Muscle layer of duodenum (tissue), 2 donors: ENCODE measurements around the gene NSMCE4A.

Experiments
- H3K27ac ChIP-seq: one replicate; pipeline ENCODE4 v1.7.0; 2013; ENCODE audit warnings: mild to moderate bottlenecking, low read length
- H3K27me3 ChIP-seq: one replicate; pipeline ENCODE4 v1.7.0; 2013; ENCODE audit warnings: low read depth, mild to moderate bottlenecking, control low read depth, low read length
- H3K36me3 ChIP-seq, 2 donors: one replicate each; pipeline ENCODE4 v1.7.0; 2013; ENCODE audit warnings: low read length in 2 of 2, control low read depth in 1 of 2, mild to moderate bottlenecking in 1 of 2; ENCODE audit not compliant: insufficient read depth in 2 of 2, control insufficient read depth in 1 of 2
- H3K4me1 ChIP-seq, 2 donors: one replicate each; pipeline ENCODE4 v1.7.0; 2013; ENCODE audit warnings: low read length in 2 of 2, mild to moderate bottlenecking in 2 of 2, control low read depth in 1 of 2, moderate library complexity in 1 of 2; ENCODE audit not compliant: insufficient read depth in 2 of 2, control insufficient read depth in 1 of 2
- H3K4me3 ChIP-seq, 2 donors: one replicate each; pipeline ENCODE4 v1.7.0; 2013; ENCODE audit warnings: low read length in 2 of 2, low read depth in 1 of 2, mild to moderate bottlenecking in 1 of 2
- H3K9me3 ChIP-seq, 2 donors: one replicate each; pipeline ENCODE4 v1.7.0; 2013; ENCODE audit warnings: low read length in 2 of 2, control low read depth in 1 of 2, mild to moderate bottlenecking in 1 of 2; ENCODE audit not compliant: control insufficient read depth in 1 of 2
- donor health status: healthy.

NSMCE4A gene

DNA sequence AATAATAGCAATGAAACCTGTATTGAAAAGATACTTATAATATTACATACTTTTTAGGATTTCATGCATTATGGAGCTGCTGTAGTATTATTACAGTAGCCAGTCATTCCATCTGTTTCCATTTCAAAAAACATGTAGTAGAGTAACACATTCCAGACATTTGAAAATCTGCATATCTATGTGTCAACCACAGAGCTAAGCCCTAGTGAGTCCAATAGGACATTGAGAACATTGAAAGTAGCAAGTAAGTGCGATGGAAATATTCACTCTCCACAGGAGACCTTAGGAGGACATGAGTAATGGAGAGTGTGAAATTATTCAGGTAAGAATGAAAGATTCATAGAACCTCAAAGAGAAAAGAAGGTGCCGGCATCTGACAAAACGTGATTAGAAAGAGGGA is 15.3 kb downstream of the NSMCE4A start:
- H3K4me1 ChIP-seq = no peaks in the 10 kb centered on the region
- peaks cover 24 to 37% of the 10 kb centered on the region in 2 donors for H3K36me3 ChIP-seq
- no peaks in the 10 kb centered on the region for H3K27me3 ChIP-seq
- no peaks in the 10 kb centered on the region for H3K9me3 ChIP-seq
- no peak overlapping the region for H3K27ac ChIP-seq
- no peak overlapping the region for H3K4me3 ChIP-seq

DNA sequence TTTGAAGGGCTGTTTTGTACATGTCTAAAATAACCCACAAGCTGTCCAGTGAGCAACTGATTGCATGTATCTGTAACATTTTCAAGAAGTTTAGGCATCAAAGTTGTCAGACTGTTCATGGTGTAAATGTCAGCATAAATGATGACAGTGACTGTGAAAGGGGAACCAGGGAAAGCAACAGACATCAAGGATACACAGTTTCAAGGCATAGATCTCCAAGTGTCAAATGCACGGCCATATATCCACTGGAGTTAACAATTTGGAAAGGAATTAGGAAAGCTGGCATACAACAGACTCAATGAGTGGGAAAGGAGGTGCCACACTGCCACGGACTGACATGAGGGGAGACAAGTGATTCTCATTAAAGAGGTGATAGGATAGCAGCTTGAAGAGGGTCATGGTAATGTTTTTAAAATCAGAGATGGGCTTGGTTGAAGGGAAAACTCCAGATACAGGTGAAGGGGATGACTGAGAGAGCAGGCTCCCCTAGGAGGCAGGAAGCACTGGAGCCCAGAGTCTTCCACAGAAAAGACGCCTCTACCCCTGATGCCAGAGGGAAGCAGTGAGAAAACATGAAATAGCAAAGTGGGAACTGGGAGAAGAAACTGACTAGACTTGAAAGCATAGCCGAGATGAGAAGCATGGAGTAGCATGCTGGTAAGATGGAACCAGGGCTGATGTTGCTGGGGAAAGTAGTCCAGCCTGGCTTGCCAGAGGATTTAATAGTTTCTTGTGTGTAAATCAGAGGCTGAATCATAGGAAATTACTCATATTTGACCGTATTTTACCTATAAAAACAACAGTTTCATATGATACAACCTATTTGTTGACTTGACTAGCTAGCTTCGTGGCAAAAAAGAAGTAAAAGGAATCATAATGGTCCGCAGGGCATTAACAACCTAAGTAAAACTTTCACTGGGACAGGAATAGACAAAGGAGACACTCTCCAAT is 18.6 kb downstream of the NSMCE4A start:
- Histone ChIP-seq H3K4me3 (no peak overlapping the region), H3K27ac (no peak overlapping the region), H3K9me3 (no peaks in the 10 kb centered on the region), H3K36me3 (peaks cover 13 to 37% of the 10 kb centered on the region in 2 donors), H3K4me1 (no peaks in the 10 kb centered on the region), H3K27me3 (no peaks in the 10 kb centered on the region)

- no peak overlapping the region for H3K27ac ChIP-seq
- H3K27me3 ChIP-seq = no peaks in the 10 kb centered on the region
- no peak overlapping the region for H3K4me3 ChIP-seq
- no peaks in the 10 kb centered on the region for H3K9me3 ChIP-seq
- H3K4me1 ChIP-seq = no peaks in the 10 kb centered on the region
- peaks cover 0 to 19% of the 10 kb centered on the region in 2 donors for H3K36me3 ChIP-seq
Observed at GRCh38 chr10:121952226-121952625, 22.8 kb downstream of the NSMCE4A start.

DNA sequence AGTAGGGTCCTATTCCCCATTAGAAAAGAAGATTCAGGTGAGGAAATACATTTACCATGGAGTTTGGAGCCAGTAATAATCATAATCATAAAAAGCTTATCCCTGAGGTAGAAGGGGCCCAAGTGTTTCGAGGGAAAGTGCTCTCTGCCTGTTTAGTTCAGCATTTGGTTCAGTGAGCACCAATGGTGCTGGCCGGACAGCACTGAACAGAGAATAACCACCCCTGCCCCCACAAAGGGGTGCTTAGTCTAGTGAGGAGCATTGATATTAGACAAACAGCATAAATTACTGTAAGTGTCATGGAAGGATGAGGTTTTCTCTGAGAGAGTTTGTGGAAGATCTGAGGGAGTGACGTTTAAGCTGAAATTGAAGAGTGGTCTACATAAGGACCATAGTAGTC is 25.6 kb downstream of the NSMCE4A start:
- Histone ChIP-seq H3K9me3 (no peaks in the 10 kb centered on the region), H3K36me3 (peaks cover 0 to 3% of the 10 kb centered on the region in 2 donors), H3K27me3 (no peaks in the 10 kb centered on the region), H3K27ac (no peak overlapping the region), H3K4me1 (no peaks in the 10 kb centered on the region), H3K4me3 (no peak overlapping the region)

GRCh38 chr10:121949049-121949448 is 26.0 kb downstream of the NSMCE4A start:
- Histone ChIP-seq H3K4me1 (no peaks in the 10 kb centered on the region), H3K27me3 (no peaks in the 10 kb centered on the region), H3K36me3 (no peaks in the 10 kb centered on the region), H3K4me3 (no peak overlapping the region), H3K27ac (no peak overlapping the region), H3K9me3 (no peaks in the 10 kb centered on the region)

GRCh38 chr10:121947343-121948330 is 27.4 kb downstream of the NSMCE4A start:
- no peak overlapping the region for H3K27ac ChIP-seq
- no peaks in the 10 kb centered on the region for H3K9me3 ChIP-seq
- no peaks in the 10 kb centered on the region for H3K36me3 ChIP-seq
- H3K27me3 ChIP-seq = no peaks in the 10 kb centered on the region
- peaks cover 0 to 5% of the 10 kb centered on the region in 2 donors for H3K4me1 ChIP-seq
- no peak overlapping the region for H3K4me3 ChIP-seq

GRCh38 chr10:121942749-121943416 is 32.1 kb downstream of the NSMCE4A start:
- no peaks in the 10 kb centered on the region for H3K36me3 ChIP-seq
- no peaks in the 10 kb centered on the region for H3K9me3 ChIP-seq
- H3K4me3 ChIP-seq = no peak overlapping the region
- no peak overlapping the region for H3K27ac ChIP-seq
- peaks cover 0 to 5% of the 10 kb centered on the region in 2 donors for H3K4me1 ChIP-seq
- H3K27me3 ChIP-seq = no peaks in the 10 kb centered on the region

DNA sequence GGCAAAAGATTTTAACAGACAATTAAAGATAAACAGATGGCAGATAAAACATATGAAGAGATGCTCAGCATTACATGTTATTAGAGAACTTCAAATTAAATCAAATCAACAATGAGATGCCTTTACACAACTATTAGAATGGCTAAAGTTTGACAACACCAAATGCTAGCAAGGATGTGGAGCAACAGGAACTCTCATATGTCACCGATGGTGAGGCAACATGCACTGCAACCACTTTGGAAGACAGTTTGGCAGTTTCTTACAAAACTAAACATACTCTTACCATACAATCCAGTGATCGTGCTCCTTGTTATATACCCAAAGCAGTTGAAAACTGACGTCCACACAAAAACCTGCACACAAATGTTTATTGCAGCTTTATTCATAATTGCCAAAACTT is 33.5 kb downstream of the NSMCE4A start:
- H3K9me3 ChIP-seq = no peaks in the 10 kb centered on the region

DNA sequence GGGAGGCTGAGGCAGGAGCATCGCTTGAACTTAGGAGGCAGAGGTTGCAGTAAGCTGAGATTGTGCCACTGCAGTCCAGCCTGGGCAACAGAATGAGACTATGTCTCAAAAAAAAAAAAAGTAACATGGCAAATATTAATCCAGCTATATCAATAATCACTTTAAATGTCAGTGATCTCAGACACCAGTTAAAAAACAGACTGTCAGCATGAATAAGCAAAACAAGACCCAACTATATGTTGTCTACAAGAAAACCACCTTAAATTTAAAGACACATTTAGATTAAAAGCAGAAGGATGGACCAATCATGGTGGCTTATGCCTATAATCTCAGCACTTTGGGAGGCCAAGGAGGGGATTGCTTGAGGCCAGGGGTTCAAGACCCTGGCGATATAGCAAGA is 38.7 kb downstream of the NSMCE4A start:
- Histone ChIP-seq H3K9me3 (no peaks in the 10 kb centered on the region), H3K4me3 (no peak overlapping the region), H3K27me3 (no peaks in the 10 kb centered on the region), H3K27ac (no peak overlapping the region), H3K4me1 (no peaks in the 10 kb centered on the region), H3K36me3 (no peaks in the 10 kb centered on the region)

More for the DNA sequence above, 33.5 kb downstream of the NSMCE4A start:
- Histone ChIP-seq H3K4me1 (peaks cover 0 to 5% of the 10 kb centered on the region in 2 donors), H3K36me3 (no peaks in the 10 kb centered on the region), H3K27me3 (no peaks in the 10 kb centered on the region), H3K27ac (no peak overlapping the region), H3K4me3 (no peak overlapping the region)

GRCh38 chr10:121935702-121936101 is 39.3 kb downstream of the NSMCE4A start:
- no peaks in the 10 kb centered on the region for H3K27me3 ChIP-seq
- H3K27ac ChIP-seq = no peak overlapping the region
- no peaks in the 10 kb centered on the region for H3K9me3 ChIP-seq
- H3K4me3 ChIP-seq = no peak overlapping the region
- no peaks in the 10 kb centered on the region for H3K4me1 ChIP-seq
- no peaks in the 10 kb centered on the region for H3K36me3 ChIP-seq
